SHP77 treated with DMSO at 0.1 percent for 48 hours (cell line): ENCODE data around the gene ZDHHC17.

ENCODE experiments used
- DNase-seq: peaks from one replicate; lab custom pipeline; 2025; lab: John Stamatoyannopoulos, UW

Gene ZDHHC17

DNA sequence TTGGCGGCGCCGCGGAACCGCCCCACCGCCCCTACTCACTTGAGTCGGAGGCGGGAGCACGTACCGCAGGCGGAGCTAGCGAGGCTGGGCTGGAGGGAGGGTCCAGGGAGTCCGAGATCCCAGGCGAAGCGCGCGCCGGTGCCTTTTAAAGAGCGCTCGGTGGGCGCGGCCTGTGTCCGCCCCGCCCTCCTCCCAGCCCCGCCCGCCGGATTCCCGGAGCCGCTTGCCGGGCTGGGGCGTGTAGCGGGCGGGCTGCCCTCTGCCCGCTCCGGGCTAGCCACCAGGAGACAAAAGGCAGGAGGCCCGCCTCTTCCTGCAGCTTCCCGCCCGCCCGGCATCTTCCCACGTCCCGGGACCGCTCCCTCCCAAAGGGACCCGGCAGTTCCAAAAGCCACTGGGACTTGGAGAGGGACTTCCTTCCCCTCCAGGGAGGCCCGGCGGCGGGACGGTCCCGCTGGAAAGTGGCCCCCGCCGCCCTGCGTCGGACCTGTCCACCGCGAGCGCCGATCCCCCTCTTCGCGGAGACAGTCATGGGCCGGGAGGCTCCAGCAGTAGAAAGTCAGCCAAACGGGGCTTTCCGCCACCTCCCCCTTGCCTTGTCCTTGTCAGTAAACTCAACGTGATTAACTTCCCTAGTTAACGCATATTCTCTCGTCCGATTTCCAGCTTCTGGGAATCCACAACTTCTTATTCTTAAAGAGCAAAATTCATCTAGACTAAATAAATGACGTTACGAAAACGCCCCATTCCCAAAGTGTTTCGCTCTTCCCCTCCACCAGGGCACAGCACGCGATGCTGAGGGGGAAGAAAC lies 115.2 kb downstream of the ZDHHC17 start, which contains the start of gene CSRP2:
CSRP2 (minus strand) TSS at position 121 of the 811 bp plus-strand sequence. CDS start 12,759 bp downstream, outside the sequence.
- peak; percentile 71 for DNase-seq

DNA sequence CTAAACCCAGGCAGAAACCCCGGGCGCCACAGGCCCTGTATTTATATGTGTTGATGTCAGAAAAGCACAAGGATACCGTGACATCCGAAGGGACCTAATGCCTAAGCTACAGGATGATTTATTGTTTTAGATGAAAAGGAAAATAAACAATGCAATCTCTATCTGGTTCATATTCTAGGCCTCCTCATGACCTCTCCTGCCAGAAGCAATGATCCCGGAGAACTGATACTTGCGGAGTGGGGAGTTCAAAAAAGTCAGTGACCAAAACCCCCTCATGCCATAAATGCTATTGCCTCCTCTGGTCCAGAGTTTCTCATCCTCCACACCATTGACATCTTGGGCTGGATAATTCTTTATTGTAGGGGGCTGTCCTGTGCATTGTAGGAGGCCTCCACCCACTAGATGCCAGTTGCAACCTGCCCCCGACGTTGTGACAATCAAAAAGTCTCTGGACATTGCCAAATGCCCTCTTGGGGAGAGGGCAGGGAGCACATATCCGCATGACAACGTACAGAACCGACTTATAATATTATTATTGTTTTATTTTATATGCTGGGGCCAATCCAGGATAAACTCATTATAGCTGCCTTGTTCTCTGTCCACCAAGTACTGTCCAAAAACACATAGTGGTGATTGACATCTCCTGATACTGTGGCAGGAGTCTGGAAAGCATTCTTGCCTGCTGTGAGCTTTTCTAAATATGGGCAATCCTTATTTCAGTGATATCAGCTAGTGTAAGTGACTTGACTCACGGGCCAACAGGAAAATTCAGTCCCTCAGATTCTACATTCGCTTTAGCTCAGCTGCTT lies 116.0 kb downstream of the ZDHHC17 start:
- peak; percentile 49 for DNase-seq

DNA sequence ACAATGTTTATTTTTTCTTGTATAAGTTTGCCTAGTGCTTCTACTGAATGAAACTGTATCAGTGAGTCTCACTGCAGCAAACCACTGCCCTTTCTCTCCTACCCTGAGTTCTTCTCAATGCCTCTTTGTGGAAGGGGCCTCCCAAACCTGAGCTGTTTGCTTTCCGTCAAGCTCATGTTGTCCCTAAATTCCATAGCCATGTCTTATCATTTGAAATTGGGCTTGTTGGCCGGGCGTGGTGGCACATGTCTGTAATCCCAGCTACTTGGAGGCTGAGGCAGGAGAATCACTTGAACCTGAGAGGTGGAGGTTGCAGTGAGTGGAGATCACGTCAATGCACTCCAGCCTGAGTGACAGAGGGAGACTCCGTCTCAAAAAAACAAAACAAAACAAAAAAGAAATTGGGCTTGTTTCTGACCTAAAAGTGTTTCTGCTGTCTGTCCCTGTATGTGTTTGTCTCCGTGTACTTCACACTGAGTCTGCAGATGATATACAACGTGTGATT lies 116.7 kb downstream of the ZDHHC17 start:
- DNase-seq: no peak

DNA sequence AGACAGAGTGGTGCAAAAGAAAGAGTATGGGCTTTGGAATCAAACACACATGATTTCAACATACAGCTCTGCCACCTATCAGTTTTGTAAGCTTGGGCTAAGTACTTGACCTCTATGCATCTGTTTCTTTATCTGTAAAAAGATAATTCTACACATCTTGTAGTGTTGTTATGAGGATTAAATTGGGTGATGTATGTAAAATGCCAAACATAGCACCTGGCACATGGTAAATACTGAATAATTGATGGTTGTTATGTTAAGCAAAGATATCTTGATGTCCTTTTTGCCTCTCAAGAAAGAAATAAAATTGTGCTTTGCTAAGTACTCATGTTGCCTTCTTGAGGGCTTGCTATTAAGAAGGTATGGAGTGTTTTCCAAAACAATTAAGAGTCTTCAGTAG lies 117.2 kb downstream of the ZDHHC17 start:
- DNase-seq: no peak

DNA sequence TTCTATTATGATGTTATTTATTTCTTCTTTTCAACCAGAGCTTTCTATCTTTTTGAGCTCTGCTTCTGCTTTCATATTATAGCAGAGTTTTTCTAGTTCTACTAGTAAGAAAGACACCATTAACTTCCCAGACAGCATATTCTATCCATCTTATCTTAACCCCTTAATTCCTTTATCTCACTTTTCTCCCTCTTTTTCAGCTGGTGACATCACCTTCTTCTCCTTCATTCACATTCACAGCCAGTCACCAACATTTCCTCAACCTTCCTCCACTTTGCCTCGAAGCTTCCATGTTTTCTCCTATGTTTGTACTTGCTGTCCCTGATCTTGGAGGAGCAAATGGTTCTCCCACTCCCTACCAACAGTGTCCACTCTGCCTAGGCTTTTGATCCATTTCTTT lies 118.5 kb downstream of the ZDHHC17 start:
- DNase-seq: no peak

DNA sequence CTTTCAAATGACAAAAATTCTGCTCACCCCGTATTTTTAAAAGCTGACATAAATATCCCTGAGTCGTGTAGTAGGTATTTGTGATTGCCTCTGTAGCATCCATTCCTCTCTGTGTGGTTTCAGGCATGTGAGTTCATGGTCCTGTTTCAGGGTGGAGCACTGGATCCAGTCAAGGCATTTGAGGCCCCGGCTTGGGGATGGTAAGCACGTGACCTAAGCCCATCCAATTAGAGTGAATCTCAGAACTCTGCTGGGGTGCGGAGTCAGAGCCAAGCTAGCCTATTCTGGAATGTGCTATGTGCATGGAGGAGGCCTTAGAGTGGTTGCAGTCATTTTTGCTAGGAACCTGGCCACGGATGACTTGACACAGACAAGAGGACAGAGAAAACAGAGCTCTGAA lies 119.2 kb downstream of the ZDHHC17 start:
- DNase-seq: no peak

DNA sequence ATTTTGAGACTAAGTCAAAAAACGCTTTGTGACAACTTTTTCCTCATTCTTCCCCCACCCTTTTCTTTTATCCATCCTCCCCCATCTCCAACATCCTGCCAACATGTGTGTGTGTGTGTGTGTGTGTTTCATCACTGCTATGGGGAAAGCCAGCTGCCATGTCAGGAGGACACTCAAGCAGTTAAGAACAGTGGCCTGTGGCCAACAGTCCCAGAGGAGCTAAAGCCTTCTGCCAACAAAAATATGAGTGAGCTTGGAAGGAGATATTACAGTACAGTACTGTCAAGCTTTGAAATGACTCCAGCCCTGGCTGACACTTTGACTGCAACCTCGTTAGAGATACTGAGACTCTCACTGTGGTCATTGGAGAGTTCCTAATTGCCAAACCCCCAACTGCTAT lies 119.9 kb downstream of the ZDHHC17 start:
- DNase-seq: peak; percentile 34

DNA sequence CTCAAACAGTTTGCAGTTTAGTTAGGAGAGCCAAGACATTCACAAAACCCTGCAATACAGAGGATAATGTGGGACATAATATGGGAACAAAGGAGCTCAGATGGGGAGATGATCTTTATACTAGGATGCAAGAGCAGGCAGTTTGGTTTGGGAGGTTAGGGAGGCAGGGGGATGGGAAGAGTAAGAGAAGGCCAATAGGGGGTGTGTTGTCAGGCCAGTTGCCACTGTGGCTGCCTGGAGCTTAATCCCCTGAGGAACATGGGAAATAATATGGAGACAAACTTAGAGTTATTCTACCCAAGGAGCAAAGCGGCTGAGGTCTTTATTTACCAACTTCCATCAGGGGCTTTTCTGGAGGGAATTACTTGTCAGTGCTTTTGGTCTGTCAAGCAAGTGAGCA lies 124.9 kb downstream of the ZDHHC17 start:
- DNase-seq: no peak

DNA sequence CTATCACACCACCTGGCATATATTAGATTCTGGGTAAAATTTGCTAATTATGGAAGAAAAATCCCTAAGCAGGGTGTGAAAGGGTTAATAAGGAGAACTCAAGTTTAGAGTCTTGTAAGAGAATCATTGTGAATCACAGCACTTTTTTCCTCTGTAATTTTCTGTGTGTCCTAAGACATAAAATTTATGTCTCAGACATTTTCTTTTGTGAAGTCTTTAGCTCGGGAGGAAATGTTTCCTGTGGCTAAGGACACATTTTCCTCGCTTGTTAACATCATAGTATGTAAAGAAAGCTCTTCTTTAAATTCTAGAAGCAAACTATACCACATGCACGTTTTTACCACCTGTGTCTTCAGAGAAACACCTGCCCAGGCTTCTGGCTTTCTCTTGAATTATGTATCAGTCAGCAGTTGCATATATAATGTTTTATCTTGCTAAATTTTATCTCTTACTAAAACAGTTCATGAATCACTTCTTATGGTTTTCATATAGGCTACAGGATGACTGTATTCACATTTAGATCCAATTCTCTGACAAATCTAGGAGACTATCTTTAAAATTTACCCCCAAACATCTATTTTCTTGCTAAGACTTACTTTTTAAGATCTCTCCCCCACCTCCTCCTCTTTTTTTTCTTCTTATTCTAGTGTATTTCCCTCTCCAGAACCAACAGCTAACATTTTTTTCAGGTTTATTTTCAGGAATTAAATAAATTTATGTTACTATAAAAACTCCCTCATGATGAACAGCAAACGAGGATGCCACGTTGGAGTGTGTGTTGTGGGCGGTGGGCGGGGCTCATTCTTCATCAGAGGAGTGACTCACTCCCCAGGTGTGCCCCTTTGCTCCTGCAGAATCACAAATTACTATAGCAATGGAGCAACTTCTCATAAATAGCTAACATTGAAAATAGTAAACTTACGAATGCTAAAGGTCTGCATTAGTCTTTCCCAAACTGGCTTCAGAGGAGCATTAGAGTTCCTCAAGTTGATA lies 126.5 kb downstream of the ZDHHC17 start:
- DNase-seq: no peak

DNA sequence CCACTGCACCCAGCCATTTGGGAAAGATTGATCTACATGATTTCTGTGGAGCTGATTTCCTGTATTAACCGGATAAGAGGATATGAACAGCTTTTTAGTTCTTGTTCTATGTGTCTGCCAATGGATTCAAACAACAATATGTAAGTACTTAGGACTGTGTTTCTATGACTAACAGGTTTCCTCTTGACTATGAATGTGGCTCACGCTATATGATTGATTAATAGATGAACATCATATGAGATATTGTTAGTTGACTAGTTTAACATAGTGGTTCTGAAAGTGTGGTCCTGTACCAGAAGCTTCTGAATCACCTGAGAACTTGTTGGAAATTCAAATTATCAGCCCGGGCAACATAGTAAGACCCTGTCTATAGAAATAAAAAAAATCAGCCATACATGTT lies 127.7 kb downstream of the ZDHHC17 start:
- DNase-seq: no peak

DNA sequence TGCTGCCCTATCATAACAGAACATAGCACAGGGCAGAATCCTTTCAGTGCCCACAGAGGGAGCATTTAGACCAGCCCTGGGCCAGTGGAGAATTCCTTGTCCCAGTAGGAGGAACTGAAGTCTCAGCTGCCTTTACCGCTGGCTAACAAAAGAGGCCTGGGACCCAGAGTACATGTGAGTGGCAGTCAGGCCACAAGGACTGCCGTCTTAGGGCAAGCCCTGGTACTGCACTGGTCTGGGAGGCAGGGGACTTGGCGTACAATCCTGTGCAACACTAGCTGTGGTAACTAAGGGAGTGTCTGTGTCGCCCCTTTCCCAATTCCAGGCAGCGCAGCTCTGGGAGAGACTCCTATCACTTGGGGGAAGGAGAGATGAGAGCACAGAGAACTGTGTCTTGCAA lies 131.9 kb downstream of the ZDHHC17 start:
- DNase-seq: no peak

DNA sequence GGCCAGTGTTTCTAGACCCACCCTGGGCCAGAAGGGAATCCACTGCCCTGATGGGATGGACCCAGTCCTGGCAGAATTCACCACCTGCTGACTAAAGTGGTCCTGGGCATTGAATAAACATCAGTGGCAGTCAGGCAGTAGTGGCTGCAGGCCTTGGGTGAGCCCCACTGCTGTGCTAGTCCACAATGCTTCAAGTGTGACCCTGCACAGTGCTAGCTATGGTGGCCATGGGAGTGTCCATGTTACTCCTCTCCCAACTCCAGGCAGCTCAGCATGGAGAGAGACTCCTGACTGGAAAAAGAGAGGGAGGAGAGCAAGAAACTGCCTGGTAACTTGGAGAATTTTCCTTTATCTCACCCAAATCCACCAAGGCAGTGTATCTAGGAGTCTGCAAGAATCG lies 132.4 kb downstream of the ZDHHC17 start:
- DNase-seq: no peak

DNA sequence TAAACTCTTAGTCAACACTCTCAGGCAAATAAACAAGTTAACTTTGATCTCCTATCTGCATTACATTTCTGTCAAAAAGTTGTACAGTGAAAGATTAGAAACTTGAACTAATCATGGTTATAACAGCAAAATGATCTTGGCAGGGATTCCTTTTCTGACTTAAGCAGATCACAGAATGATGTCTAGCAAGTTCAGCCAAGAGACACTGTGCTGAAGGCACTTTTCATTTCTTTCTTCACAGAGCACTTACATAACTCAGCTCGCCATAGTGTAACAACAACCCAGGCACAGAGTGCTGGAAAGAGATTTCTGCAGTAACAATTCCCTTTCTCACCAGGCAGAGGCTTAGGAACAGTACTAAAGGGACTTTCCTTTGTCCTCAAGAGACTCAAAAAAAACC lies 134.5 kb downstream of the ZDHHC17 start:
- no peak for DNase-seq

DNA sequence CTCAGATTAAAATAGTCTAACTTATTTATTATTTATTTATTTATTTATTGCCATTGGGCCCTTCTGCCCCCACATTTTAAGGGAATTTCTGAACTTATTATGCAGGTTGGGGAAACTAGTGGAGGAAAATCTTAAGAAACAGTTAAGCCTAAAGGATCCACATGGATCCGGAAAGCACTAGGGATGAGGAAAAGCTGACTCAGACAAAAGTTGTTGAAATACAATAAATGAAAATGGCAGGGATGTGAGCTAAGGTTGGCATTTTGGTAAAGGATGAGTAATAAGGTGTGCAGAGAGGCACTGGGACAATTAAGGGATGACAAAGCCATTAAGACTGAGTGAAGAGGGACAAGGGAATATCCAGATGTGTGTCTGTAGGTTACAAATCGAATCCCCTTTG lies 135.6 kb downstream of the ZDHHC17 start:
- DNase-seq: no peak

DNA sequence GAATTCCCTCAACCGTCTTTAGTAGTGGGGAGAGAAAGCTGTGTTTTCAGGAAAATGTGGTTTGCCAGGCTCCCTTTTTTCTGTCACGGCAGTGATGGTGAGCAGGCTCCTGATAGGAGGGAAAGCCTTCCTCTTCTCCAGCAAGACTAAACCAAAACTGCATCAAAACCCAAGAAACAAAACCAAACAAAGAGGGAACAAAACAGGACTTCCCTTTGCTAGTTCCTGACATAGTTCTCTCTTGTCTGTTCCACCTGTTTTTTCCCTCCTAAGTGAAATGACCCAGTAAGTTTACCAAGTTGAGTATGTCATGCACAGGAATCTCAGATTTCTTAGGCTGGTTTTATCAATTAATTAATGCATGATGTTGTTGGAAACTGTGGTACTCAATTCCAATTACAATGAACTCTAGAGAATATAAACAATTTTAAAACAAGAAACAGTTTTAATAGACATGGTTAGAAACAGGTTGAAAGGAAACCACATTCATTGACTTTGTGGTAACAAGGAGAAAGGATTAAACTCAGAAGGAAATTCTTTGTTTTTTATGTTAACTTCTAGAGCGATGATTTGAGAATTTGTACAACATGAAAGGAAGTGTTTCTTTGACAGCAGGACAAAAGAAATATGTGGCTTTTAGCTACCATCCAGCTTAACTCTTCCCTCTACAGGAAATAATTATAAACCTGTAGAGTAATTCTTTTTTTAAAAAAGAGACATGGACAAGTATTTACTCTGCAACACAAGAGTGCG lies 137.9 kb downstream of the ZDHHC17 start:
- no peak for DNase-seq
